CD4-positive, alpha-beta T cell treated with Interleukin-6 for 4 hours (primary cell): ENCODE data around the gene RAB15.

ENCODE experiments used
- DNase-seq: peaks from one replicate; pipeline ENCODE4 v3.0.0-alpha.2; 2020; ENCODE audit warnings: mixed read lengths

Gene RAB15

GRCh38 chr14:64987438-64987767 lies 15.3 kb upstream of the RAB15 start:
- no peak for DNase-seq

- DNase-seq, result peak; percentile 92
Measured at GRCh38 chr14:64986648-64987437, 14.7 kb upstream of the RAB15 start, which contains the start of gene FNTB. Gene FNTB (plus strand): TSS chr14:64986895. CDS start chr14:64986954, 59 bp downstream.

GRCh38 chr14:64983439-64984310 lies 11.5 kb upstream of the RAB15 start:
- peak; percentile 61 for DNase-seq

GRCh38 chr14:64979336-64980074 lies 7.4 kb upstream of the RAB15 start:
- DNase-seq, result no peak

GRCh38 chr14:64974563-64974962 lies 2.4 kb upstream of the RAB15 start:
- DNase-seq, result no peak

- no peak for DNase-seq
Measured at GRCh38 chr14:64973826-64974225, 1.7 kb upstream of the RAB15 start.

GRCh38 chr14:64973026-64973442 lies 898 bp upstream of the RAB15 start:
- no peak for DNase-seq

- DNase-seq, result peak; percentile 12
Measured at GRCh38 chr14:64971491-64971942, 619 bp downstream of the RAB15 start.

- DNase-seq, result no peak
Measured at GRCh38 chr14:64970776-64971477, 1.2 kb downstream of the RAB15 start.

GRCh38 chr14:64970041-64970440 lies 2.1 kb downstream of the RAB15 start:
- DNase-seq, result no peak

- DNase-seq, result no peak
Measured at GRCh38 chr14:64968651-64969050, 3.5 kb downstream of the RAB15 start.

- DNase-seq, result no peak
Measured at GRCh38 chr14:64968167-64968566, 4.0 kb downstream of the RAB15 start.

GRCh38 chr14:64966976-64967375 lies 5.2 kb downstream of the RAB15 start:
- DNase-seq, result no peak

- no peak for DNase-seq
Measured at GRCh38 chr14:64965356-64966000, 6.7 kb downstream of the RAB15 start.

GRCh38 chr14:64963611-64964010 lies 8.5 kb downstream of the RAB15 start:
- no peak for DNase-seq

- no peak for DNase-seq
Measured at GRCh38 chr14:64960762-64961276, 11.3 kb downstream of the RAB15 start.

GRCh38 chr14:64958743-64959142 lies 13.4 kb downstream of the RAB15 start:
- no peak for DNase-seq

GRCh38 chr14:64958201-64958600 lies 13.9 kb downstream of the RAB15 start:
- no peak for DNase-seq

- no peak for DNase-seq
Measured at GRCh38 chr14:64956697-64957406, 15.3 kb downstream of the RAB15 start.

GRCh38 chr14:64955297-64955696 lies 16.8 kb downstream of the RAB15 start:
- DNase-seq, result no peak
